SU-DHL-6 (cell line): ENCODE results near the gene SLC36A1.

Source experiments
- H2AFZ ChIP-seq: fragments of 200-600 bp; sonication (generic); 2 replicates; pipeline ENCODE4 v1.6.1; 2014; ENCODE audit warnings: low read depth, mild to moderate bottlenecking, moderate library complexity, mixed read lengths, antibody characterized with exemption, low read length; ENCODE audit not compliant: severe bottlenecking
- H3F3A ChIP-seq: fragments of 200-600 bp; shearing (Covaris generic); 2 replicates; pipeline ENCODE4 v1.6.0; 2016; ENCODE audit warnings: antibody characterized with exemption, mild to moderate bottlenecking; ENCODE audit not compliant: insufficient read depth
- H3K27ac ChIP-seq: fragments of 200-600 bp; sonication (generic); 2 replicates; pipeline ENCODE4 v1.5.1; 2016; ENCODE audit warnings: low read depth, mild to moderate bottlenecking, low read length, moderate library complexity, mixed read lengths
- H3K27me3 ChIP-seq: fragments of 200-600 bp; sonication (generic), shearing (Covaris generic); 2 replicates; pipeline ENCODE4 v1.6.0; 2014; ENCODE audit warnings: mild to moderate bottlenecking, low read length
- H3K36me3 ChIP-seq: fragments of 200-600 bp; sonication (generic); 2 replicates; pipeline ENCODE4 v1.6.1; 2014; ENCODE audit warnings: mild to moderate bottlenecking, low read length, mixed read lengths
- H3K4me2 ChIP-seq: fragments of 300-600, 200-600 bp; shearing (Covaris generic), sonication (generic); 2 replicates; pipeline ENCODE4 v1.6.0; 2014; ENCODE audit warnings: low read length, low read depth, mild to moderate bottlenecking; ENCODE audit not compliant: poor library complexity, severe bottlenecking
- H3K4me3 ChIP-seq: fragments of 200-600 bp; sonication (generic); 2 replicates; pipeline ENCODE4 v1.5.1; 2014; ENCODE audit warnings: antibody characterized with exemption, low read length, mild to moderate bottlenecking, mixed read lengths; ENCODE audit not compliant: insufficient read depth, poor library complexity, severe bottlenecking
- H3K79me2 ChIP-seq: fragments of 200-600 bp; sonication (generic); 2 replicates; pipeline ENCODE4 v1.6.1; 2014; ENCODE audit warnings: mild to moderate bottlenecking, low read length, moderate library complexity; ENCODE audit not compliant: insufficient read depth
- H3K9ac ChIP-seq: fragments of 200-600 bp; sonication (generic); 2 replicates; pipeline ENCODE4 v1.7.0; 2014; ENCODE audit warnings: mild to moderate bottlenecking, low read length
- H3K9me2 ChIP-seq: fragments of 200-600 bp; sonication (generic); replicated peaks from 2 replicates; pipeline ENCODE4 v1.6.1; 2014; ENCODE audit warnings: low read length; ENCODE audit not compliant: insufficient read depth
- H3K9me3 ChIP-seq: fragments of 200-600 bp; sonication (generic); 2 replicates; pipeline ENCODE4 v1.6.1; 2014; ENCODE audit warnings: low read length, mixed read lengths; ENCODE audit not compliant: insufficient read depth
- H4K20me1 ChIP-seq: fragments of 200-600 bp; sonication (generic); 2 replicates; pipeline ENCODE4 v1.6.1; 2014; ENCODE audit warnings: low read depth, mild to moderate bottlenecking, antibody characterized with exemption, low read length, moderate library complexity, mixed read lengths
- EZH2phosphoT487 ChIP-seq: fragments of 200-600 bp; sonication (generic), shearing (Covaris generic); conservative IDR thresholded peaks from 2 replicates; pipeline ENCODE4 v1.6.1; 2018; ENCODE audit warnings: mild to moderate bottlenecking, antibody characterized with exemption, low read length, moderate library complexity, mixed read lengths
- TF ChIP-seq, protein P1 (sequence below): fragments of 200-600 bp; sonication (generic); IDR thresholded peaks from one replicate; pipeline ENCODE4 v1.5.1; 2017; ENCODE audit warnings: antibody characterized with exemption, mild to moderate bottlenecking, low read length, moderate library complexity; ENCODE audit not compliant: insufficient read depth, poor library complexity, severe bottlenecking

SLC36A1 gene

DNA sequence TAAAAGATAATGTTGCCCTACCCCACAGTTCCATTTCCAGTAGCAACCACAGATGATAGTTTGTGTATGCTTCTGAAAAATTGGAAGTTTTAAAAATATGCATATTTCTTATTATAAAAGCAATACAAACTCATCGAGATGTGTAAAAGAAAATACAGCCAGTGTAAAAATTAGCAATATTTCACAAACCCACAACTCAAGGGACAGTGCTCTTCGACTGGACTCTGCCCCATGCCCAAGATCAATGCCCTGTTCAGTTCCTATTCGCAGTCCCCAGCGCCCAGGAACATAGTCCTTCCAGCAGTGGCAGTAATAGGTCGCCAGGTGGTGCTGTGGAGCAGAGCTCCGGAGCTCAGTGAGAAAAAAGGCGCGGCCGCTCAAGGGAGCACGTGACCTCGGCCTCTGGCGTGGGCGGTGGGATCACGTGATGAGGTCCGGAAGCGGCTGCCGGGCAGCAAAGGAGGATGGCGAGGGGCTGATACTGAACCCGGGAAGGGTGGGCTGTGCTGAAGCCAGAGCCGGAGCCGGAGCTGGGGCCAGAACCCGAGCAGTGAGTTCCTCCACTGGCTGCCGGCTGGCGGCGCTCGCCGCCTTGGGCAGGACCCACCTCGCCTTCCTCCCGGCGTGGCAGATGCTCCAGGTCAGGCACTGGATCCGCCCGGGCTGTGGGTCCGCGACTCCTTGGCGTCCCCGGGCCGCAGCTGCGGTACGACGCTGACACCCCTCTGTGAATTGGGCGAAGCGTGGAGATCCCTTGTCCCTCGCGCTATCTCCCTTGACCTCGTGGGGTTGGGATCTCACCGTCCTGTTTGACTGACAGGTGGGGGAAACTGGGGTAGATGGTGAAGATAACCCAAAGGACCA is at the start of gene SLC36A1:
SLC36A1 (plus strand) TSS at position 430 of the 864 bp plus-strand sequence. CDS start 11,190 bp downstream, outside the sequence.
- Histone ChIP-seq H3K9me3 (no peaks in the 10 kb centered on the region), H3F3A (no peaks in the 10 kb centered on the region), H3K27ac (no peak within 1 kb of the TSS), H3K79me2 (0 out of 2 replicates have a peak, but pooled peaks cover 10% of the 10 kb centered on the region), H3K36me3 (no peaks in the 10 kb centered on the region), H3K4me2 (peak within 1 kb of the TSS; percentile 66), H3K9ac (peak within 1 kb of the TSS; percentile 68), H3K27me3 (no peaks in the 10 kb centered on the region), H3K4me3 (peak within 1 kb of the TSS; percentile 78), H4K20me1 (no peaks in the 10 kb centered on the region), H2AFZ (peak within 1 kb of the TSS; percentile 75), H3K9me2 (no peaks in the 10 kb centered on the region)
- TF ChIP-seq, protein P1, sequence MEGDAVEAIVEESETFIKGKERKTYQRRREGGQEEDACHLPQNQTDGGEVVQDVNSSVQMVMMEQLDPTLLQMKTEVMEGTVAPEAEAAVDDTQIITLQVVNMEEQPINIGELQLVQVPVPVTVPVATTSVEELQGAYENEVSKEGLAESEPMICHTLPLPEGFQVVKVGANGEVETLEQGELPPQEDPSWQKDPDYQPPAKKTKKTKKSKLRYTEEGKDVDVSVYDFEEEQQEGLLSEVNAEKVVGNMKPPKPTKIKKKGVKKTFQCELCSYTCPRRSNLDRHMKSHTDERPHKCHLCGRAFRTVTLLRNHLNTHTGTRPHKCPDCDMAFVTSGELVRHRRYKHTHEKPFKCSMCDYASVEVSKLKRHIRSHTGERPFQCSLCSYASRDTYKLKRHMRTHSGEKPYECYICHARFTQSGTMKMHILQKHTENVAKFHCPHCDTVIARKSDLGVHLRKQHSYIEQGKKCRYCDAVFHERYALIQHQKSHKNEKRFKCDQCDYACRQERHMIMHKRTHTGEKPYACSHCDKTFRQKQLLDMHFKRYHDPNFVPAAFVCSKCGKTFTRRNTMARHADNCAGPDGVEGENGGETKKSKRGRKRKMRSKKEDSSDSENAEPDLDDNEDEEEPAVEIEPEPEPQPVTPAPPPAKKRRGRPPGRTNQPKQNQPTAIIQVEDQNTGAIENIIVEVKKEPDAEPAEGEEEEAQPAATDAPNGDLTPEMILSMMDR = peak; percentile 95
- no peak for TF ChIP-seq EZH2phosphoT487

DNA sequence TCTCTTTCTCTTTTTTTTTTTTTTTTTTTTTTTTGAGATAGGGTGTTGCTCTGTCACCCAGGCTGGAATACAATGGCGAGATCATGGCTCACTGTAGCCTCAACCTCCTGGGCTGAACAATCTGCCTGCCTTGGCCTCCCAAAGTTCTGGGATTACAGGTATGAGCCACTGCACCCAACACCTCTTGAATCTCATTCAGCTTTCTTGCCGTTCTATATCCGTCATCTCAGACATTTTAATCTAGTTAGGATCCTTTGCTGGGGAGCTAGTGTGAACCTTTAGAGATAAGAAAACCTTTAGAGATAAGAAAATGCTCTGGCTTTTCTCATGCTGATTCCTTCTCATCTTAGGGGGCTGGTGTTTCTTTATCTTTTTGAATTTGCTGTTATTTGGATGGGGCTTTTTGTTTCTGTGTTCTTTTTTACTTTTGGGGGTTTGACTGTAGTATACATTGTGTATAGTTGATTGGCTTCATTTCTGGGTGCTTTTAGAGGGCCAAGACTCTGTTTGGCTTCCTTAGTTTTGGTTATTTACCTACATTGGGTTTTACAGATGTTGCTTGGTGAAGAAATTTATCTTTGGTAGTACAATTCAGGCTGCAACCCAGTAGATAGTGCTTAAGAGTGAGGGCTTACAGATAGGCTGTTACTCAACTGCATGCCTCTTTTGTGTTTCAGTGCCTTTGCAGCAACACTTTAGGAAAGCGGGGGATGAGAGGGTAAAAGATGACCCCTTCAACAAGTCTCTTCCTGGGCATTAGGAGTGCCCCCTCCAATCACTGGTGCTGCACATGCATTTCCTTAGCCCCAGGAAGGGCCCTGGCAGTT is 41.9 kb upstream of the SLC36A1 start:
- Histone ChIP-seq H3K36me3 (no peaks in the 10 kb centered on the region), H3K9ac (no peak overlapping the region), H3K27me3 (no peaks in the 10 kb centered on the region), H3K4me3 (no peak overlapping the region), H3K9me2 (no peaks in the 10 kb centered on the region), H2AFZ (no peak overlapping the region), H3K27ac (no peak overlapping the region), H3K4me2 (no peak overlapping the region), H4K20me1 (no peaks in the 10 kb centered on the region), H3F3A (no peaks in the 10 kb centered on the region), H3K79me2 (no peaks in the 10 kb centered on the region), H3K9me3 (no peaks in the 10 kb centered on the region)
- TF ChIP-seq EZH2phosphoT487 = no peak
- TF ChIP-seq, protein P1 = no peak

DNA sequence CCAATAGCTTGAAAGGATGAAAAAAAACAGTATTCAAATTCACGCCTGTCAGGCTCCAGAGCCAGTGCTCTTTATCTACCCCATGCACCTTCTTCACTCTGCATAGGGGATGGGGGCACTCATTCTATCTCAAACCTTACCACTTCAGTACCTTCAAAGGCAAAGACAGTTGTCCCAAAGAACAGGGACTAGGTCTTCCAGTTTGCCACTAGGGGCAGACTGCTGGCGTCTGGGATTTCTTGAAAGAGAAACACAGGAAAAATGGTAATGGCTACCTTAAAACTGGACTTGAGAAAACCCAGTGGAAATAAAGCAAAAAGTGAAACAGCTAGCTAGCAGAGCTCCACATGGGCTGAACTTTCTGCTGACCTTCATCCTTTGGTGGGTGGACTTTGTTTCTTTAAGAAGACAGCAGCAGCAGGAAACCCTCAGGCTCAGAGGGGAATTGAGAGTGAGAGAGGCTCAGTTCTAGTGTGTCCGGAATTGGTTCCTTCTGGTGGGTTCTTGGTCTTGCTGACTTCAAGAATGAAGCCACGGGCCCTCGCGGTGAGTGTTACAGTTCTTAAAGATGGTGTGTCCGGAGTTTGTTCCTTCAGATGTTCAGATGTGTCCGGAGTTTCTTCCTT is 41.0 kb upstream of the SLC36A1 start:
- no peaks in the 10 kb centered on the region for H3K36me3 ChIP-seq
- H3K4me3 ChIP-seq = no peak overlapping the region
- no peak overlapping the region for H3K4me2 ChIP-seq
- H3K9me2 ChIP-seq = no peaks in the 10 kb centered on the region
- H3K9ac ChIP-seq = no peak overlapping the region
- H3K9me3 ChIP-seq = no peaks in the 10 kb centered on the region
- no peak overlapping the region for H3K27ac ChIP-seq
- no peak overlapping the region for H2AFZ ChIP-seq
- H3K79me2 ChIP-seq = no peaks in the 10 kb centered on the region
- TF ChIP-seq, protein P1 = peak; percentile 53
- TF ChIP-seq EZH2phosphoT487 = no peak
- no peaks in the 10 kb centered on the region for H3F3A ChIP-seq
- no peaks in the 10 kb centered on the region for H3K27me3 ChIP-seq
- no peaks in the 10 kb centered on the region for H4K20me1 ChIP-seq
